K562 treated with DMSO at 1 percent for 24 hours (cell line): ENCODE data around the gene VWA5B1. TPM values are rescaled to one million over a fixed set of nuclear protein-coding genes. Genes with fewer than 3 reads are reported as not detected.

Experiments
- total RNA-seq: library from RNA; unstranded; fragments of 300-600 nt; gene quantifications from 2 replicates; pipeline ENCODE4 v1.2.3, GENCODE V29; 2022; ENCODE audit warnings: low read depth; ENCODE audit not compliant: insufficient read depth

Gene VWA5B1, protein sequence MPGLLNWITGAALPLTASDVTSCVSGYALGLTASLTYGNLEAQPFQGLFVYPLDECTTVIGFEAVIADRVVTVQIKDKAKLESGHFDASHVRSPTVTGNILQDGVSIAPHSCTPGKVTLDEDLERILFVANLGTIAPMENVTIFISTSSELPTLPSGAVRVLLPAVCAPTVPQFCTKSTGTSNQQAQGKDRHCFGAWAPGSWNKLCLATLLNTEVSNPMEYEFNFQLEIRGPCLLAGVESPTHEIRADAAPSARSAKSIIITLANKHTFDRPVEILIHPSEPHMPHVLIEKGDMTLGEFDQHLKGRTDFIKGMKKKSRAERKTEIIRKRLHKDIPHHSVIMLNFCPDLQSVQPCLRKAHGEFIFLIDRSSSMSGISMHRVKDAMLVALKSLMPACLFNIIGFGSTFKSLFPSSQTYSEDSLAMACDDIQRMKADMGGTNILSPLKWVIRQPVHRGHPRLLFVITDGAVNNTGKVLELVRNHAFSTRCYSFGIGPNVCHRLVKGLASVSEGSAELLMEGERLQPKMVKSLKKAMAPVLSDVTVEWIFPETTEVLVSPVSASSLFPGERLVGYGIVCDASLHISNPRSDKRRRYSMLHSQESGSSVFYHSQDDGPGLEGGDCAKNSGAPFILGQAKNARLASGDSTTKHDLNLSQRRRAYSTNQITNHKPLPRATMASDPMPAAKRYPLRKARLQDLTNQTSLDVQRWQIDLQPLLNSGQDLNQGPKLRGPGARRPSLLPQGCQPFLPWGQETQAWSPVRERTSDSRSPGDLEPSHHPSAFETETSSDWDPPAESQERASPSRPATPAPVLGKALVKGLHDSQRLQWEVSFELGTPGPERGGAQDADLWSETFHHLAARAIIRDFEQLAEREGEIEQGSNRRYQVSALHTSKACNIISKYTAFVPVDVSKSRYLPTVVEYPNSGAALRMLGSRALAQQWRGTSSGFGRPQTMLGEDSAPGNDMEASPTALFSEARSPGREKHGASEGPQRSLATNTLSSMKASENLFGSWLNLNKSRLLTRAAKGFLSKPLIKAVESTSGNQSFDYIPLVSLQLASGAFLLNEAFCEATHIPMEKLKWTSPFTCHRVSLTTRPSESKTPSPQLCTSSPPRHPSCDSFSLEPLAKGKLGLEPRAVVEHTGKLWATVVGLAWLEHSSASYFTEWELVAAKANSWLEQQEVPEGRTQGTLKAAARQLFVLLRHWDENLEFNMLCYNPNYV
- not detected in 2 replicates for total RNA-seq

GRCh38 chr1:20290624-20291597 lies at the start of gene VWA5B1:
VWA5B1 (plus strand) TSS chr1:20290875; CDS start chr1:20310602, 19,727 bp downstream.

Other genes with a start within 250 kb of the VWA5B1 start
- gene PLA2G5, start 220.7 kb upstream of the VWA5B1 start, total RNA-seq: not detected in 2 replicates
- 0.13 TPM in 1 of 2 replicates, not detected in the other for gene PLA2G2D, start 171.3 kb upstream of the VWA5B1 start, total RNA-seq
- gene PLA2G2F, start 151.6 kb upstream of the VWA5B1 start, total RNA-seq: not detected in 2 replicates
- 8.1 and 9.6 TPM in 2 replicates for gene UBXN10, start 104.8 kb upstream of the VWA5B1 start, total RNA-seq
- gene PLA2G2C, start 104.4 kb upstream of the VWA5B1 start, total RNA-seq: 0.22 TPM in 1 of 2 replicates, not detected in the other
- gene CAMK2N1, start 195.3 kb downstream of the VWA5B1 start, total RNA-seq: 4.7 and 5.5 TPM in 2 replicates
- gene MUL1, start 217.3 kb downstream of the VWA5B1 start, total RNA-seq: 47.7 and 48.2 TPM in 2 replicates